ENCODE data around the gene OR51V1.

Gene OR51V1

GRCh38 chr11:5204787-5205186 lies 4.3 kb upstream of the OR51V1 start:
- peak; percentile 70 for TF ChIP-seq CTCF (conservative IDR thresholded peaks at IDR 0.05; ENCODE audit: control insufficient read depth, insufficient read depth, low read depth, low read length)
- DNase-seq (ENCODE audit: low read depth) = peak; percentile 81
- H3K4me3 ChIP-seq (ENCODE audit: control insufficient read depth, low read depth, low read length) = no peak overlapping the region

GRCh38 chr11:5203366-5203765 lies 2.9 kb upstream of the OR51V1 start:
- DNase-seq (ENCODE audit: low read depth) = peak; percentile 28
- TF ChIP-seq CTCF (conservative IDR thresholded peaks at IDR 0.05; ENCODE audit: control insufficient read depth, insufficient read depth, low read depth, low read length) = no peak
- no peak overlapping the region for H3K4me3 ChIP-seq (ENCODE audit: control insufficient read depth, low read depth, low read length)

GRCh38 chr11:5198285-5198684 lies 2.2 kb downstream of the OR51V1 start:
- no peak for TF ChIP-seq CTCF (conservative IDR thresholded peaks at IDR 0.05; ENCODE audit: control insufficient read depth, insufficient read depth, low read depth, low read length)
- DNase-seq (ENCODE audit: low read depth) = no peak
- no peak overlapping the region for H3K4me3 ChIP-seq (ENCODE audit: control insufficient read depth, low read depth, low read length)

GRCh38 chr11:5197536-5197935 lies 2.9 kb downstream of the OR51V1 start:
- DNase-seq (ENCODE audit: low read depth) = peak; percentile 27
- H3K4me3 ChIP-seq (ENCODE audit: control insufficient read depth, low read depth, low read length) = no peak overlapping the region
- no peak for TF ChIP-seq CTCF (conservative IDR thresholded peaks at IDR 0.05; ENCODE audit: control insufficient read depth, insufficient read depth, low read depth, low read length)

GRCh38 chr11:5196731-5197130 lies 3.8 kb downstream of the OR51V1 start:
- no peak for TF ChIP-seq CTCF (conservative IDR thresholded peaks at IDR 0.05; ENCODE audit: control insufficient read depth, insufficient read depth, low read depth, low read length)
- H3K4me3 ChIP-seq (ENCODE audit: control insufficient read depth, low read depth, low read length) = no peak overlapping the region

GRCh38 chr11:5196067-5196466 lies 4.4 kb downstream of the OR51V1 start:
- TF ChIP-seq CTCF (conservative IDR thresholded peaks at IDR 0.05; ENCODE audit: control insufficient read depth, insufficient read depth, low read depth, low read length) = no peak
- no peak for DNase-seq (ENCODE audit: low read depth)
- H3K4me3 ChIP-seq (ENCODE audit: control insufficient read depth, low read depth, low read length) = no peak overlapping the region

More at GRCh38 chr11:5196731-5197130, 3.8 kb downstream of the OR51V1 start:
- DNase-seq (ENCODE audit: low read depth) = no peak

GRCh38 chr11:5192738-5193137 lies 7.7 kb downstream of the OR51V1 start:
- H3K4me3 ChIP-seq (ENCODE audit: control insufficient read depth, low read depth, low read length) = no peak overlapping the region
- DNase-seq (ENCODE audit: low read depth) = no peak
- TF ChIP-seq CTCF (conservative IDR thresholded peaks at IDR 0.05; ENCODE audit: control insufficient read depth, insufficient read depth, low read depth, low read length) = no peak
